HPDE6-E6E7 (cell line): ENCODE data around the gene TMEM135.
"Not testable (repeated sequence)": the region's sequence is repeated elsewhere in the genome, so short reads cannot be mapped to it uniquely, and the experiment has no call there.

ENCODE experiments used
- DNase-seq: peaks from one replicate; pipeline ENCODE4 v3.0.0; 2011; ENCODE audit warnings: missing footprints; ENCODE audit errors: extremely low spot score

Gene TMEM135

DNA sequence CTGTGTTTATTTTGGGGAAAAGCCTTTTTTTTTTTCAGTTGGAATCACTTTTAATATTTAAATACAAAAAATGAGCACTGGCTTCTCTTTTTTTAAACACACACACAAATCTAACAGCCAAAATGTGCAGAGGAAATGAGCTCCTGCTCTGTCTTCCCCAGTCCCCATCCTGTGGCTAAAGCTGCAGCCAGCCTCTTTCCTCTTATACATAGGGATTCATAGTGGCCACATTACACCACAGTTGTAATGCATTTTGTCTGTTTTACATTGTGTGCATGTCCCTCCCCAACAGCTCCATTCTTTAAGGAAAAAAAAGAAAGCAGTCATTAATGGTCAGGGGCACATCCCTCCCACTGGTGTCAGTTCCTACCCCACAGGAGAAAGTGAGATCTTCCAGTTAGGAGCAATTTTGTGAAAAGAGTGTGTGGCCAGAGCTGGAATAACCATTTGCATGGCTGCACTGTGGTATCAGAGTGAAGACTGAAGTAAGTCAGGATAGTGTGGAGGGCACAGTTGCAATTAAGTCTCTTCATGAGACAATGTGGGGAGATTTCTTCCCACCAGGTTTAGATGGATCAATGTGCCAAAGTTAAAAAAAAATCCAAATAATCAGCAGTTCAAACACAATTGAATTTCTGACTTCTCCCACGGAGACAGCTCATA is 220.6 kb downstream of the TMEM135 start:
- no peak for DNase-seq

DNA sequence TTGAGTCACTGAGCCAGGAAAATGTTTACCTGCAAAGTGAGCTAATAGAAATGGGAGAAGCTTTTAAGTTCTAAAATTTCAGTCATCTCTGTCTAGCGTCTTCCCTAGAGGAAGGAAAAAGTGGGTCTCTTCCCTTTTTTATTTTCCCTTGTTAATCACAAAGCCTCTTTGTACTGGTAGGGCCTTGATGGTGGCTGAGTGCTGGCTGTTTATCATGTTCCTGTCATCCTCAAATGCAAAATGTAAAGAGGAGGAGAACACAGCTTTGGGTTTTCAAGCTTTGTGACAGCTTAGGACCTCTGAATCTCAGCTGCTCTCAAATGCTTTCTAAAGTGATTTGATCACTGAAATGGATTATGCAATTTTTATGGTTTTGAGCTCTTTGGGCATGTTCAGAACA is 222.0 kb downstream of the TMEM135 start:
- no peak for DNase-seq

GRCh38 chr11:87260811-87261210 is 223.1 kb downstream of the TMEM135 start:
- DNase-seq: no peak

GRCh38 chr11:87263264-87263838 is 225.6 kb downstream of the TMEM135 start:
- no peak for DNase-seq

DNA sequence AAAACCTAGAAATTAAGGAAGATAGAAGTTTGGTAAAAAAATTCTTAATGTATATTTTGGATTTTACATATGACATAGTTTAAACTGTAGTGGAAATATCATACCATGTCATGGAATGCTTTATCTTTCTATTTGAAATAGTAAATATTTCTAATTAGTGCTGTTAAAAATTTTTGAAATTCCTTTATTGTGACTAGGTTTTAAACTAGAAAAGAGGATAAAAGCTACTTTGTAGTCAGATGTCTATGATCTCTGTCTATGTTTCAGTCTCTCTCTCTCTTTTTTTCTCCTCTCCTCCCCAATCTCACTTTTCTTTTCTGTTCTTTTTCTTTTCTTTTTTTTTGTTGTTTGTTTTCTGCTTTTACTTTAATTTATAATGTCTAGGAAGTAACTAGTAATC is 226.2 kb downstream of the TMEM135 start:
- DNase-seq: no peak

DNA sequence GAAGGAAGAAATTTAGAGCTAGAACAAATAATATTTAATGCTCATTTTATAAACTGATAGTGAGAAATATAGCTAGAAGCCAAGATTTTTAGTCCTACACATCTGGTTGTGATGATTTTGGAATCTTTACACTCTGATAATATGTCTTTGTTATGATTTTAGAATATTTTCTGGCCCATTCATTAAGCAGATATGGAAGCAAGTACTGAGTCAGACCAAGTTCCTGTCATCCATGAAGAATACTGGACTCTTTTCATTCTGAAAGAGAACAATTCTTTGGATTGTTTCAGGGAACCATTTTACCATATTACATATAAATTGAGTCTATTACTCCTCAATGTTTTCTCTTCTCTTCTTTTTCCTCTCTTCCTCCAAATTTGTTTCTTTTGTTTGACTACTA is 227.4 kb downstream of the TMEM135 start:
- no peak for DNase-seq

GRCh38 chr11:87265979-87266378 is 228.2 kb downstream of the TMEM135 start:
- DNase-seq: no peak

- no peak for DNase-seq
Measured at GRCh38 chr11:87266751-87267150, 229.0 kb downstream of the TMEM135 start.

- not testable (repeated sequence) for DNase-seq
Measured at GRCh38 chr11:87271951-87272350, 234.2 kb downstream of the TMEM135 start.

GRCh38 chr11:87275176-87275575 is 237.4 kb downstream of the TMEM135 start:
- no peak for DNase-seq

GRCh38 chr11:87280143-87280542 is 242.4 kb downstream of the TMEM135 start:
- DNase-seq: no peak

GRCh38 chr11:87281496-87281895 is 243.8 kb downstream of the TMEM135 start:
- peak; percentile 10 for DNase-seq

GRCh38 chr11:87284306-87284705 is 246.6 kb downstream of the TMEM135 start:
- no peak for DNase-seq

DNA sequence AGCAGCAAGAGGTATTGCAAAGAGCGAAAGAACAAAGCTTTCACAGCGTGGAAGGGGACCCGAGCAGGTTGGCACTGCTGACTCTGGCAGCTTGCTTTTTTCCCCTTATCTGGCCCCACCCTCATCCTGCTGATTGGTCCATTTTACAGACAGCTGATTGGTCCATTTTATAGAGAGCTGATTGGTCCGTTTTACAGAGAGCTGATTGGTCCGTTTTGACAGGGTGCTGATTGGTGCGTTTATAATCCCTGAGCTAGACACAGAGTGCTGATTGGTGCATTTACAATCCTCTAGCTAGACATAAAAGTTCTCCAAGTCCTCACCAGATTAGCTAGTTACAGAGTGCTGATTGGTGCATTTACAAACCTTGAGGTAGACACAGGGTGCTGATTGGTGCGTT is 247.9 kb downstream of the TMEM135 start:
- not testable (repeated sequence) for DNase-seq

DNA sequence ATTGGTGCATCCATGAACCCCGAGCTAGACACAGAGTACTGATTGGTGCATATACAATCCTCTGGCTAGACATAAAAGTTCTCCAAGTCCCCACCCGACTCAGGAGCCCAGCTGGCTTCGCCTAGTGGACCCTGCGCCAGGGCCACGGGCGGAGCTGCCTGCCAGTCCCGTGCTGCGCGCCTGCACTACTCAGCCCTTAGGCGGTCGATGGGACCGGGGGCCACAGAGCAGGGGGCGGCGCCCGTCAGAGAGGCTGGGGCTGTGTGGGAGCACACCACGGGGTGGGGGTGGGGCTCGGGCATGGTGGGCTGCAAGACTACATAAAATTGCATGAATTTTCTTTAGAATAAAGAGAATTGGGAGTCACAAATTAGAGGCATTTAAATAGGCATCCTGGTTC is 248.6 kb downstream of the TMEM135 start:
- DNase-seq: no peak

GRCh38 chr11:87290304-87290922 is 252.7 kb downstream of the TMEM135 start:
- no peak for DNase-seq

- DNase-seq: no peak
Measured at GRCh38 chr11:87292598-87292997, 254.9 kb downstream of the TMEM135 start.

DNA sequence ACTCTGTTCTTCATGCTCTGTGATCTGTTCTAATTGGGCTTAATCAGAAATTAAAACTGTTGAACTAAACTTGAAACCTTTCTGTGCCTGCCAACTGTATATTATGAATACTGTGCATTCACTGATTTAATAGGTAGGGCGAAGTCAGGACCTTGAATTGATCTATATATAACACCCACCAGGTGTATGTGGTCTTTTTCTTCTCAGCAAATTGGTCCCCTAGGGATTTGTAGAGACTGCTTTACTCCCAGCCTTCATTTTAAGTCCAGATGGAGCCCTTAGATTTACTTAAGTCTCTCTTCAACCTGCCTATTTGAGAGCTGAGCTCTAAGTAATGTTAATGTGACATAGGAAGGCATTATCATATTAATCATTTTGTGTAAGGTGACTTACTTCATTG is 257.5 kb downstream of the TMEM135 start:
- no peak for DNase-seq

DNA sequence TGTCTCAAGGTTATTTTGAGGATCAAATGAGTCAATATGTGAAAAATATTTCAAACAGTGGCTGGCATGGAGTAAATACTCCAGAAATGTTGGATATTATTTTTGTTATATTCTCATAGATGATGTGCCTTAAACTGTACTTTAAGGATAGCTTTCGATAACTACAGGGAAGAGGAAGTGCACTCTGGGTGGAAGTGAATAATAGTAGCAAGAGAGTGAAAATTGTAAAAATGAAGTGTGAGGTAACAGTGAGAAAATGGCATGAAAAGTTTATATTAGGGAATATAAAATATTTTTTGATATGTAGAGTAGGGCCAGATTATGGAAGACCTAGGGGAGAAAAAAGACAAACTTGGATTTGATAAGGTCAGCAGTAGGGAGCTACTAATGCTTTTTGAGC is 258.9 kb downstream of the TMEM135 start:
- DNase-seq: no peak

GRCh38 chr11:87298155-87298554 is 260.4 kb downstream of the TMEM135 start:
- no peak for DNase-seq

DNA sequence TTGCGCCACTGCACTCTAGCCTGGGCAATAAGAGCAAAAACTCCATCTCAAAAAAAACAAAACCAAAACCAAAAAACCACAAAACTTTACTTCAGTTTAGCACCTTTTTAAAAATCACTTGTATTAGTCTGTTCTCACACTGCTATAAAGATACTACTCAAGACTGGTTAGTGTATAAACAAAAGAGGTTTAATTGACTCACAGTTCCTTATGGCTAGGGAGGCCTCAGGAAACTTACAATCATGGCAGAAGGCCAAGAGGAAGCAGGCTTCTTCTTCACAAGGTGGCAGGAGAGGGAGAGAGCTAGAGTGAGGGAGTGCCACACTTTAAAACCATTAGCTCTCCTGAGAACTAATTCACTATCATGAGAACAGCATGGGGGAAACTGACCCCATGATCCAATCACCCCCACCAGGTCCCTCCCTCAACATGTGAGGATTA is 261.3 kb downstream of the TMEM135 start:
- DNase-seq: no peak

GRCh38 chr11:87300640-87301380 is 263.1 kb downstream of the TMEM135 start:
- no peak for DNase-seq
